ENCODE measurements around the gene ALKBH1.

GRCh38 chr14:77625360-77625759 lies 82.5 kb downstream of the ALKBH1 start:
- TF ChIP-seq CTCF (IDR thresholded peaks at IDR 0.05; ENCODE audit: borderline replicate concordance, extremely low read depth, low read length, poor library complexity, severe bottlenecking) (no peak), EZH2 (IDR thresholded peaks at IDR 0.05; ENCODE audit: borderline replicate concordance, low read depth, low read length, severe bottlenecking) (no peak)

Data from DND-41 (cell line).